NCI-H1694 (cell line): ENCODE results near the gene PIM2.

Experiments used
- DNase-seq: peaks from one replicate; lab custom pipeline; 2025; lab: John Stamatoyannopoulos, UW

PIM2 gene

DNA sequence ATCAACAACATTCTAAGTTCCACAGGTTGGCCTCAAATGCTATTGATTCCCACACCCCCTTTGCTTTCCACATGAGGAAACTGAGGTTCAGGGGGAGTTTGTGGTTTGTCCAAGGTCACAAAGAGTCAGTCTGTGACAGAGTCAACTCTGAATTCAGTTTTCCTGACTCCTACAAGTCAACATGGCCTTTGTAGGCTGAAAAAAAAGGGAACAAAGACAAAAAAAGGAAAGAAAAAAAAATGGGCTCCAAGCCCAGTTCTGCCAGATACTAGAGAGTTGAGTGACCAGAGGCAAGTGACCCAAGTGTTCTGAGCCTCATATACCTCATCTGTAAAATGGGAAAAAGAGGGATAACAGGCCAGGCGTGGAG, 16.5 kb upstream of the PIM2 start:
- no peak for DNase-seq

DNA sequence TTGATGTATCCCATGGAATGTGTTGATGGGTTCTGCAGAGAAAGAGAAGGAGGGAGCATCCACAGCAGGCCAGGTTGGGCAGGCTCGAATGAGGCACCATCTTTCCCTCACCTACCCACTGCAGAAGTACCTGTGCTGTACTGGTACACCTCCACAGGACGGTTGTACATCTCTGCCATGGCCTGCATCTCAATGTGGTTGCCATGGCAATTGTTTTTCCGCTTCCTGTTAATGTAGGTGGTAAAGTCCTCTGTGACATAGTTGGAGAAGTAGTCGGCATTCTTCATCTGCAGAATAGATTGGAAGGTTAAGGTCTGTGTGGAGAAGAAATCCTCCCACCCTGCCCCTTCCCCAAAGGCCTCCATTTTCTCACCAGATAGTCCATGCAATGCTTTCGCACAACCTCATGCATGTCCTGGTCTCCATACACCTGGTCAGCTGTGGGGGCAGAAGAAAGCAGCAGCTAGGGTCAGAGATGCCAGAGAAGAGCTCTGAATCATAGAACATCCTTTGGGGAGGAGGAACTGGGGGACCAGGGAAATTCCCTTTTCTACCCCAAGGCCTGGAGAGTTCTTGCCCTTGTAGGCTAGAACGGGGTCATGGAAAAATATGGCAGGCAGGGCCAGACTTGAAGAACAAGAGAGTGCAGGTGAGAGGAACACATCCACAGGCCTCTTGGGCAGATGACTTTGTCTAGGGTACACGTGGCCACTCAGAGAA, 15.9 kb upstream of the PIM2 start:
- DNase-seq: no peak

DNA sequence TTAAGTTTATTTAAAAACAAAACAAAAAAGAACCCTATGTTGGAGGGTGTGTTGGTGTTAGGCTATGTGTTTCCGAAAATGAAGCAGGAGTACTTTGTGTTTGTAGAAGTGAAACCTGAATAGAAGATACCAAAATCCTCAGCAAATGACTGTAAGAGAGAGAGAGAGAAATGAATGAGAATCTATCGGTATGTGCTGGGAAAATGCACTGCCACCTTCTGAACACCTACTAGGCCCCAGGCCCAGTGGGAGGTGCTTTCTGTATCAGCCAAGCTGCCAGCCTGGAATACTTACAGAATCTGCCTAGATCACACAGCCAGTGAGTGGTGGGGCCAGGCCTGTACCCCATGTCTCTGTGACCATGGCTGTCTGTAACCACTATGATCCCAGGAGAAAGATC, 14.9 kb upstream of the PIM2 start:
- no peak for DNase-seq

- DNase-seq: no peak
These were observed 9.0 kb upstream of the PIM2 start for GRCh38 chrX:48927736-48928382.

GRCh38 chrX:48927123-48927522, 8.3 kb upstream of the PIM2 start:
- DNase-seq: no peak

DNA sequence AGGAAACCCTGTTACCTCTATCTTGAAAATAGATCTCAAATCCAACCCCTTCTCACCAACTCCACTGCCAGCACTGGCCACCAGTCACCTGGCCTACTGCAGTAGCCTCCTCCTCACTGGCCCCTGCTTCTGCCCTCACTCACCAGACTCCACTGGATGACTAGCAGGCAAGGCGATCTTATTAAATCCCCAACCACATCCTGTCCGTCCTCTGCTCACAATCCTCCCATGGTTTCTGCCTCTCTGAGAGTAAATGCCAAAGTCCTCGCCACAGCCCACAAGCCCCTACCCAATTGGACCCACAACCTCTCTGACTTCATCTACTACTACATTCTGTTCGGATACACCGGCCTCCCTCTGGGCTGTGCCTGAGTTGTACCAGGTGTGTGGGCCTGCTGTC, 5.4 kb upstream of the PIM2 start:
- no peak for DNase-seq

- DNase-seq: no peak
These were observed 4.9 kb upstream of the PIM2 start for GRCh38 chrX:48923771-48924170.

- DNase-seq: no peak
These were observed 1.9 kb upstream of the PIM2 start for GRCh38 chrX:48920718-48921104.

DNA sequence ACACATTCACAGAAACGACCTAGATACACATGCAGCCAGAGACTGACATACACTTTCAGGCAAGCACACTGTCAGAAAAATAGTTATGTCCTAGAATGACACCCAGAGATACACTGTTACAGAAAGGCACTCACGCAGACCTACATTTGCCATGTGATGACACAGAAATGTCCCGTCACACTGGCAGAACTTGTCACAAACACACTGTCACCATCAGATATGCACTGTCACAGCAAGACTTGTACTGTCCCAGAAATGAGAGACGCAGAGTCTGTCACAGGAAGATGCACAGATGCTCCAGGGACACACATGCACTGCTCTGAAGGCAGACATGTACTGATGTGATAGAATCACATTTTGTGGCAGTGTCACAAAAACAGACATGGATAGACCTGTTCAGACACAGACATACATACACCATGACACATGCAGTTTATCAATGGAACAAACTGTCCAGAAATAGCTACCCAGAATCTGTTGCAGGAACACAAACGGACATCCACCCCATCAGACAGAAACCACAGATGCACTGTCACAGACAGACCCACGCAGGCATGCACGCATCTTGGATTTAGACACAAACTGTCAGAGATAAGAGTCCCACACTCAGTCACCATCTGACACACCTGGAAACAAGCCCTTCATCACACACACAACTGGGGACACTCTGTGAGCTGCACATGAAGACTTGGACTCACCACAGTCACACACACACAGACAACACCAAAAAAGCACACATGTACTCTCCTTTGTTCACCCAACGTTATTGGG, 1.3 kb upstream of the PIM2 start:
- peak; percentile 3 for DNase-seq

DNA sequence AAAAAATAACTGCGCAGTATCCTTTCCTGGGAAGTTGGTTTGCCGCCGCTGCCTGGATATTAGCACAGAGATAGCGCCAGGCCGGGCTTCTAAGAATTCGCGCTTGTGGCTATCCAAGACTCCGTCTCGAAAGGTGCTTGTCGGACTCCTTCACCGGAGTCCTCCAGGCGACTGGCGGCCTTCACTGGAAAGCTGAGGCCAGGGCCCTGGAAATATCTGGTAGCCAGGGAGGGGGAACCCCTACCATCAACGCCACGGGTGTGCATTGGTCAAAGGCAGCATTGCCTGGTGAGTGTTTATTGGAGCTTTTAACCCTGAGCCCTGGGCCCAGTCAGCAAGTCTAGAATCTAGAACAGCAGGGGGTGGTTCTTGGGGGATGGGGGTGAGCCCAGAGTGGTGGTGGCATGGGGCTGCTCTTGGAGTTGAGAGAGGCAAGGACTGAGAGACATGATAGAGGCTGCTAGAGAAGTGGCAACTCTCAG, 577 bp upstream of the PIM2 start:
- DNase-seq: no peak

DNA sequence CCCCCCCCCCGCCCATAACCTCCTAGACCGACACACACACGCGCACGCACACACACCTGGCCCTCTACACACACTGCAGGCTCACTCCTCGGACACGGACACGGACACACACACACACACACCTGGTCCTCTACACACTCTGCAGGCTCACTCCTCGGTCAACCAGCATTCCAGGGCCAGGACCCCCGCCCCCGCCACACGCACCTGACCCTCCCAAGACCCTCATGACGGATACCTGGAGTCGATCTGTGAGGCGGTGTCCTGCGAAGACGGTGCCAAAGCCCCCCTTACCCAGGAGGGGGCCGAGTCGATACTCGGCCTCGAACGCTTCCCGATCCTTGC, 552 bp downstream of the PIM2 start:
- no peak for DNase-seq

DNA sequence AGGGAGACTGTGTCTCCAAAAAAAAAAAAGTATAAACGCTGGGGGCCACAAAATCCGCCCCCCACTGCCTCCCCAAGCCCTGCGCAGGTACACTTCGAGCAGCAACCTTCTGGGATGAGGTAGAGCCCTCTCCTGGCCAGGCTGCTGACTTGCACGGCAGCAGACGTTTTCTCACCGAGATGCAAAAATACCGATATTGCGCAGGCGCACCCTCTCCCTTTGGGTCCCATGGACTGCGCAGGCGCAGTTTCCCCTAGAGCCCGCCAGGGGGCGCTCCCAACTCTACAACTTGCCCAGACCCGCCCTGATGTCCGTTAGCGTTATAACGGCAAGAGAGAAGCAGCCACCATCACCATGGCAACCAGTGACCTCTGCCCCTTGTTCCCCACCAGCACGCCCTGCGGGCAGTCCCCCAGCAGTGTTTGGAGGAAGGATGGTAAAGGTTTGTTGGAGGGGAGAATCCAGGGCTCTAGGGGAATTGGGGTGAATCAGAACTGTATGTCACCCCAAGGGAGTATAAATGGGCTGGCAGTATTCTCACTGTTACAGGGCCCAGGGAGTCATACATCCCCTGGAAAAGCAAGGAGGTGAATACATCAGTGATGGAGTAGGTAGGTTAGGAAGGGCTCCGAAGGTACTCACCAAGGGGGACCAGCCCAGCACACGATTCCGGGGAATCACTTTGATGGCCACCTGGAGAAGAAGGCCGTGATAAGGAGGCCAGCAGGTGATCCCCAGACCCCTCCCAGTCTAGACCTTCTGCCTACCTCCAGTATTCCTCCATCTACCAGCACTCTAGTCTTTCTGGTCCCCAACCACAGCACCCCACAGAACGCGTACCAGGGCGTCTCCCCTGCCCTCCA, 1.5 kb downstream of the PIM2 start:
- peak; percentile 90 for DNase-seq

DNA sequence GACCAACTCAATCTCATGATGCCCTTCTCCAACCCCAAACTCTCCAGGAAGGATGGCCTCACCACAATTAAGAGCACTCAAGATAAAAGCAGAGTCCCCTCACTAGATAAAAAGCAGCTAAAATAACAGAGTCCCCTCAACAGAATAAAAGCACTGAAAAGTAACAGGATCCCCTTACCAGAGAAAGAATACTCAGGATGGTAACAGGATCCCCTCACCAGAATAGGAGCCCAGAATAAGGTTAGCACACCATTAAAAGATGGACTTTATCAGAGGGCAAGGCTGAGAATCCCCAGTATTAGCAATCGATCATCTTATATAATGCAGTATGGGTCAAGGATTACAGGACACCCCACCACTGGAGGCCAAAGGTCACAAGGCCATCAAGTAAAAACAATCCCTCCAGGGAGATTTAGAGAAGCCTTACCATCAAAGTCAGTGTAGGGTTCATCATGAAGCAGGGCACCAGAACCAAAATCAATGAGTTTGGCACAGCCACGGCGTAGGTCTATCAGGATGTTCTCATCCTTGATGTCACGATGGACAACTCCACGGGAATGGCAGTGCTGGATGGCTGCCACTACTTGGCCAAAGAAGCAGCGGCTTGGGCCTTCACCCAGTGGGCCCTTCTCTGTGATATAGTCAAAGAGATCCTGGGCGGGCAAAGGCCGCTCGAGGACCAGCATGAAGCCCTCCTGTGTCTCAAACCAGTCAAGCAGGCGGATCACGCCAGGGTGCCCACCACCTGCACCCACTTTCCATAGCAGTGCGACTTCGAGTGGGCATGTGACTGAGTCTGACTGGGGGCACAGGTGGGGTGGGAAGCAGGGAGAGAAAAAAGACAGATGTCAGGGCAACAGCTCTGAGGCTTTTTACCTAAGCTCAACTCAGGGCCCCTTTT, 4.0 kb downstream of the PIM2 start:
- no peak for DNase-seq

- no peak for DNase-seq
These were observed 5.0 kb downstream of the PIM2 start for GRCh38 chrX:48913605-48914366.

DNA sequence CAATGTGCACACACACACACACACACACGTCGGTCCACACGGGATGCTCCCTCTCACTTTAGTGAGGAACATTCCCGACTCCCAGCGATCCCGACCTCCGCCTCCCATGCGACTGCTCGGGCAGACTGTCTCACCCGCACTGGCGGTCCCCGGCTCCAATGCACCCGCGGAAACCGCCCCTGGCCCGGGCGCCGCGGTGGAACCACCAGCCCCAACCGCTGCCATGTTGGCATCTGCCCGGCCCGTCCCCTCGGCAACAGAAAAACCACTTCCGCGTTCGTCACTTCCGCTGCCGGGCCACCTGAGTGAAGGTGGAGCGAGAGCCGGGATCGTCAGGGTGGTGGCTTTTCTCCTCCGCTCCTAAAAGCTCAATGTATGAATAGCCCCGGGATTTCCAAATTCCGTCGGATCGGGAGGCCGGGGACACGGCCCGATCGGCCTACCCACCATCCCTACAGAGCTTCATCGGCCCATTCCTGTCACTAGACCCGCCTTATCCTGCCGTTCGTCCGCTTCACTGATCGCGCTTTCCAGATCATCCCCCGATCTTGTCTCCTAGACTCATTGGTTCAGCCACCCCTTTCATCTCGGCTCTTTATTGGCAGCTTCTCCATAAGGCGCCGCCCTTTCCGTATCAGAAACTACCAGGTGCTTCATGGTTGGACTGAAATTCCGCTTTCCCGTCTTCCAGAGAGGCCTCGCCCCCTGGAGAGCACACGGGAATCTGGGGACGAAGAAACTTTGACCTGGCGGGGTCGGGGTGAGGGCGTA, 7.2 kb downstream of the PIM2 start, which contains the start of gene SLC35A2:
Gene SLC35A2, minus strand, starts transcription at position 235 of the 771 bp plus-strand sequence. Its CDS starts 10 bp downstream, at position 225.
- peak; percentile 80 for DNase-seq

DNA sequence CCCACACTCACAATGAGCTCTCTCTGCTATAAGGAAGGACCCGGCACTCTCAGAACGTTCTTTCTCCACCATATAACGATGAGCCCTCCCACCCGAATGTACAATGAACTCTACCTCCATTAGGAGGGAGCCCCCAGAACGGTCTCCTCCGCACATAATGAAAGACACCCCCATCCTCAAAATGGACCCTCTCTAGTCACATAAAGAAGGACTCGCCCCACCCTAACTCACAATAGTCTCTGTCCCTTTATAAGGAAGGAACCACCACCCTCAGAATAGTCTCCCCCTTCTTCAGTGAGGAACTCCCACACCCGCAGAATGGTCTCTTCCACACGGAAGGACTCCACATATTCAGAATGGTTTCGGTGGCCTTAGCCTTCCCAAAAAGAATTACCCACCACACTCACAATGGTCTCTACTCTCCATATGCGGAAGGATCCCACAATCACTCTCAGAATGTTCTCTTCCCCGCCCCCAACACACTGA, 7.9 kb downstream of the PIM2 start:
- no peak for DNase-seq

DNA sequence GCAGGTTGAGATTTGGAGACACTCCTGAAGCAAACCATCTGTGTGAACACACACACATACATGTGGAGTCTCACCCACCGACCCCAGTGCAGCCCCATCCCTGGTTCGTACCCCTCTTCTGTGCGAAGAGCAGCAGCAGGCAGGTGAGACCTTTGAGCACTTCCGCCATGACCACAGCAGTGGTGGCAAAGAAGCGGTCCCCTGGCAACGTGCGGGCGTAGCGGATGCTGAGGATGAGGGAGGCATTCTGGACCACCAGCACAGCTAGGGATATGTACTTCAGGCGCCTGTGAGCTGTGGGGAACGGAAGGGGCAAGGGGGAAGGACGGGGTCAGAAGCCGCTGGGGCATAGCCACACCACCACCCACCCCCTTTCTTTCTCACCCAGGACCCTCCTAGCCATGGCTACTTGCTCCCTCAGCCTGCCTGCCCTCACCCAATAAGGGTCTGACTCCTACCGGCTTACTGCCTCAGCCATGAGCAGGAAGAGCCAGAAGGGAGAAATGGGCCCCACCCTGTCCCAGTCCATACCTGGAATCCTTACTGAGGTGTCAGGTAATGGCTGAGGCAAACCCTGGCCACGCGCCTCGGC, 9.0 kb downstream of the PIM2 start:
- DNase-seq: no peak

GRCh38 chrX:48908600-48908999, 10.2 kb downstream of the PIM2 start:
- DNase-seq: no peak
